Glutamatergic neuron (in vitro differentiated cells): ENCODE measurements around the gene RACGAP1. TPM values are rescaled to one million over a fixed set of nuclear protein-coding genes. Genes with fewer than 3 reads are reported as not detected.

Experiments used
- DNase-seq: peaks from one replicate; pipeline ENCODE4 v3.0.0; 2022
- H3K27ac Mint-ChIP-seq: one replicate; pipeline ENCODE4 v1.8.0; 2020; ENCODE audit warnings: mild to moderate bottlenecking, mixed read lengths, inconsistent platforms; ENCODE audit not compliant: unreplicated experiment
- H3K27me3 Mint-ChIP-seq: one replicate; pipeline ENCODE4 v1.8.0; 2020; ENCODE audit warnings: mild to moderate bottlenecking, moderate library complexity, mixed read lengths, inconsistent platforms; ENCODE audit not compliant: unreplicated experiment
- H3K36me3 Mint-ChIP-seq: one replicate; pipeline ENCODE4 v1.8.0; 2020; ENCODE audit warnings: mild to moderate bottlenecking, mixed read lengths, inconsistent platforms; ENCODE audit not compliant: unreplicated experiment
- H3K4me1 Mint-ChIP-seq: one replicate; pipeline ENCODE4 v1.8.0; 2020; ENCODE audit warnings: mild to moderate bottlenecking, low read depth, mixed read lengths, inconsistent platforms; ENCODE audit not compliant: unreplicated experiment
- H3K4me3 Mint-ChIP-seq: one replicate; pipeline ENCODE4 v1.8.0; 2020; ENCODE audit warnings: mild to moderate bottlenecking, mixed read lengths, inconsistent platforms; ENCODE audit not compliant: unreplicated experiment
- H3K9me3 Mint-ChIP-seq: one replicate; pipeline ENCODE4 v1.8.0; 2020; ENCODE audit warnings: mild to moderate bottlenecking, moderate library complexity, mixed read lengths, inconsistent platforms; ENCODE audit not compliant: unreplicated experiment
- total RNA-seq: library from RNA; stranded (reverse); fragmentation: NEBNext Ultra II Directional; extraction: Animal tissue kit (Norgen Biotek cat#: 25700); gene quantifications from one replicate; pipeline ENCODE4 v1.2.1, GENCODE V29; 2021; ENCODE audit not compliant: unreplicated experiment
- TF ChIP-seq, protein P1 (sequence below): fragments of 200-600 bp; sonication (generic); IDR thresholded peaks from one replicate; pipeline ENCODE4 v1.5.0; 2021; ENCODE audit not compliant: partially characterized antibody, unreplicated experiment

Gene RACGAP1
- total RNA-seq, 1 donor from 2014 or later = 47.1 TPM

DNA sequence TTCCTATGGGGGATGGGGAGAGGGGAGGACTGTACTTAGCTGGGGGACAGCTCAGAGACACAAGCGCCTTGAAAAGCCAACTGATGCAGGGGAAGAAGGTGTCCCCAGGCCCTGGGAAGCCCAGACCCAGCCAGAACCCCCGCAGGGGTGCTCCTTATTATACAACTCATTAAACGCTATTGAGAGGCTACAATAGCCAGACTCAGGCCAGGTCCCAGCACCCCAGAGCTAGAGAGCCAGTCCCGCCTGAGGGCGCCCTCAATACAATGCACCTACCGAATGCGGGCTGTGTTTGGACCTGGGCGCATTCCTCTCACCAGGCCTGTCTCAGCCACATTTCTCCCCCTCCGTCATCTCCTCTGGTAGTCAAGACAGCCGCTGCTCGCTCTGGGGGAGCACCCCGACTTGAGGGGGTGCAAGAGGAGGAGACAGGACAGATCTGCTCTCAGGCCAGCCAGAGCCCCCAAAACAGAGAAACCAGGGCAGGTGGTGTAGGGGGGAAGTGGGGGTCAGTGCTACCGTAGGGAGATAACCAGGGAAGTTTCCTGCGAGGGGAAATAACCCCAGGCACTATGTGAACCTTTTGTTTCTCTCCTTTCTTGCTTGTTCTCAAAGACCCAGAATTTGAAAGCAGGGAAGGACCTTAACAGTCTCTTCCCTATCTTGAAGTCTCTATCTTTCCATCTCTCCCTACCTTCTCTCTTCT is 26.0 kb upstream of the RACGAP1 start:
- no peak for DNase-seq
- peak overlapping the region; percentile 80 for H3K4me3 Mint-ChIP-seq
- peaks cover 19% of the 10 kb centered on the region for H3K27me3 Mint-ChIP-seq
- H3K9me3 Mint-ChIP-seq = peaks cover 25% of the 10 kb centered on the region
- H3K4me1 Mint-ChIP-seq = peaks cover 49% of the 10 kb centered on the region
- H3K27ac Mint-ChIP-seq = peak overlapping the region; percentile 93
- no peaks in the 10 kb centered on the region for H3K36me3 Mint-ChIP-seq
- TF ChIP-seq, protein P1, sequence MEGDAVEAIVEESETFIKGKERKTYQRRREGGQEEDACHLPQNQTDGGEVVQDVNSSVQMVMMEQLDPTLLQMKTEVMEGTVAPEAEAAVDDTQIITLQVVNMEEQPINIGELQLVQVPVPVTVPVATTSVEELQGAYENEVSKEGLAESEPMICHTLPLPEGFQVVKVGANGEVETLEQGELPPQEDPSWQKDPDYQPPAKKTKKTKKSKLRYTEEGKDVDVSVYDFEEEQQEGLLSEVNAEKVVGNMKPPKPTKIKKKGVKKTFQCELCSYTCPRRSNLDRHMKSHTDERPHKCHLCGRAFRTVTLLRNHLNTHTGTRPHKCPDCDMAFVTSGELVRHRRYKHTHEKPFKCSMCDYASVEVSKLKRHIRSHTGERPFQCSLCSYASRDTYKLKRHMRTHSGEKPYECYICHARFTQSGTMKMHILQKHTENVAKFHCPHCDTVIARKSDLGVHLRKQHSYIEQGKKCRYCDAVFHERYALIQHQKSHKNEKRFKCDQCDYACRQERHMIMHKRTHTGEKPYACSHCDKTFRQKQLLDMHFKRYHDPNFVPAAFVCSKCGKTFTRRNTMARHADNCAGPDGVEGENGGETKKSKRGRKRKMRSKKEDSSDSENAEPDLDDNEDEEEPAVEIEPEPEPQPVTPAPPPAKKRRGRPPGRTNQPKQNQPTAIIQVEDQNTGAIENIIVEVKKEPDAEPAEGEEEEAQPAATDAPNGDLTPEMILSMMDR = no peak

- Mint-ChIP-seq H3K36me3 (no peaks in the 10 kb centered on the region), H3K4me1 (peaks cover 42% of the 10 kb centered on the region), H3K27ac (peak overlapping the region; percentile 93), H3K9me3 (peaks cover 20% of the 10 kb centered on the region), H3K27me3 (peaks cover 19% of the 10 kb centered on the region), H3K4me3 (peak overlapping the region; percentile 68)
- TF ChIP-seq, protein P1 = no peak
- peak; percentile 67 for DNase-seq
Observed at GRCh38 chr12:50050410-50051098, 25.3 kb upstream of the RACGAP1 start.

GRCh38 chr12:50050119-50050385 is 24.8 kb upstream of the RACGAP1 start:
- Mint-ChIP-seq H3K27ac (peak overlapping the region; percentile 84), H3K9me3 (peaks cover 22% of the 10 kb centered on the region), H3K36me3 (no peaks in the 10 kb centered on the region), H3K4me1 (peaks cover 41% of the 10 kb centered on the region), H3K27me3 (peaks cover 19% of the 10 kb centered on the region), H3K4me3 (peak overlapping the region; percentile 37)
- DNase-seq = no peak
- TF ChIP-seq, protein P1 = no peak

GRCh38 chr12:50049254-50050118 is 24.2 kb upstream of the RACGAP1 start:
- Mint-ChIP-seq H3K36me3 (no peaks in the 10 kb centered on the region), H3K4me1 (peaks cover 41% of the 10 kb centered on the region), H3K9me3 (peaks cover 23% of the 10 kb centered on the region), H3K27me3 (peaks cover 21% of the 10 kb centered on the region), H3K4me3 (peak overlapping the region; percentile 7), H3K27ac (peak overlapping the region; percentile 84)
- DNase-seq = no peak
- TF ChIP-seq, protein P1 = no peak
